HepG2 (cell line): ENCODE results near the gene COA3. TPM values are rescaled to one million over a fixed set of nuclear protein-coding genes. Genes with fewer than 3 reads are reported as not detected.

ENCODE experiments used
- AHDC1 ChIP-seq: sonication (generic); formaldehyde crosslinking; IDR thresholded peaks from 2 replicates; pipeline ENCODE4 v1.5.1; 2020; ENCODE audit warnings: mild to moderate bottlenecking, missing genetic modification reagents, borderline replicate concordance
- CSRNP2 ChIP-seq: sonication (generic); formaldehyde crosslinking; conservative IDR thresholded peaks from 2 replicates; pipeline ENCODE4 v1.8.0; 2022; ENCODE audit warnings: low read depth, missing genetic modification reagents
- DZIP1 ChIP-seq: sonication (generic); formaldehyde crosslinking; IDR thresholded peaks from 2 replicates; pipeline ENCODE4 v1.5.0; 2020; ENCODE audit warnings: mild to moderate bottlenecking, missing genetic modification reagents
- NR2F6 ChIP-seq, 2 experiments: IDR thresholded peaks; 2 replicates each; pipeline ENCODE4 v1.6.1; 2016; ENCODE audit warnings: antibody characterized with exemption in 1 of 2, mild to moderate bottlenecking in 1 of 2
- ZNF766 ChIP-seq: sonication (generic); formaldehyde crosslinking; IDR thresholded peaks from 2 replicates; pipeline ENCODE4 v1.5.0; 2020; ENCODE audit warnings: missing genetic modification reagents, borderline replicate concordance
- ZNF841 ChIP-seq: sonication (generic); formaldehyde crosslinking; IDR thresholded peaks from 2 replicates; pipeline ENCODE4 v1.8.1; 2023; ENCODE audit warnings: missing genetic modification reagents, borderline replicate concordance
- polyA plus RNA-seq, 8 experiments: library from polyadenylated mRNA; depleted of rRNA in 3 of 8; stranded (reverse) in 7 of 8; unstranded in 1 of 8; fragments of >200 nt; fragmentation: Illumina TruSeq in 4 of 8; extraction: Trizol in 4 of 8; gene quantifications; 2 replicates each; pipeline versions ENCODE4 v1.2.1 to v1.2.3, GENCODE V29; 2011 to 2016; ENCODE audit warnings: low read depth in 4 of 8, missing spikeins in 1 of 8, mixed read lengths in 1 of 8; ENCODE audit not compliant: insufficient read depth in 1 of 8
- total RNA-seq, 5 experiments: library from RNA; depleted of rRNA; stranded (reverse); fragments of >200 nt; fragmentation: Illumina TruSeq; extraction: Trizol; gene quantifications; 2 replicates each; pipeline ENCODE4 v1.2.3, GENCODE V29; 2016; ENCODE audit warnings: low read depth in 1 of 5
- TF ChIP-seq, protein P1 (sequence below): sonication (generic); formaldehyde crosslinking; IDR thresholded peaks from 2 replicates; pipeline ENCODE4 v1.4.0; 2020; ENCODE audit warnings: missing genetic modification reagents
- TF ChIP-seq, protein P2 (sequence below): sonication (generic); formaldehyde crosslinking; conservative IDR thresholded peaks from 2 replicates; pipeline ENCODE4 v1.8.0; 2022; ENCODE audit warnings: missing genetic modification reagents

COA3 gene
- total and polyA plus RNA-seq, 2 of the 13 experiments (the other 11 are each of a cell fraction or from before 2014, with no cell fraction given): 133 to 202 TPM

- no peak; the same call in 1 of the 2 replicates for TF ChIP-seq AHDC1 (CRISPR knock-in tag)
- TF ChIP-seq, protein P1, sequence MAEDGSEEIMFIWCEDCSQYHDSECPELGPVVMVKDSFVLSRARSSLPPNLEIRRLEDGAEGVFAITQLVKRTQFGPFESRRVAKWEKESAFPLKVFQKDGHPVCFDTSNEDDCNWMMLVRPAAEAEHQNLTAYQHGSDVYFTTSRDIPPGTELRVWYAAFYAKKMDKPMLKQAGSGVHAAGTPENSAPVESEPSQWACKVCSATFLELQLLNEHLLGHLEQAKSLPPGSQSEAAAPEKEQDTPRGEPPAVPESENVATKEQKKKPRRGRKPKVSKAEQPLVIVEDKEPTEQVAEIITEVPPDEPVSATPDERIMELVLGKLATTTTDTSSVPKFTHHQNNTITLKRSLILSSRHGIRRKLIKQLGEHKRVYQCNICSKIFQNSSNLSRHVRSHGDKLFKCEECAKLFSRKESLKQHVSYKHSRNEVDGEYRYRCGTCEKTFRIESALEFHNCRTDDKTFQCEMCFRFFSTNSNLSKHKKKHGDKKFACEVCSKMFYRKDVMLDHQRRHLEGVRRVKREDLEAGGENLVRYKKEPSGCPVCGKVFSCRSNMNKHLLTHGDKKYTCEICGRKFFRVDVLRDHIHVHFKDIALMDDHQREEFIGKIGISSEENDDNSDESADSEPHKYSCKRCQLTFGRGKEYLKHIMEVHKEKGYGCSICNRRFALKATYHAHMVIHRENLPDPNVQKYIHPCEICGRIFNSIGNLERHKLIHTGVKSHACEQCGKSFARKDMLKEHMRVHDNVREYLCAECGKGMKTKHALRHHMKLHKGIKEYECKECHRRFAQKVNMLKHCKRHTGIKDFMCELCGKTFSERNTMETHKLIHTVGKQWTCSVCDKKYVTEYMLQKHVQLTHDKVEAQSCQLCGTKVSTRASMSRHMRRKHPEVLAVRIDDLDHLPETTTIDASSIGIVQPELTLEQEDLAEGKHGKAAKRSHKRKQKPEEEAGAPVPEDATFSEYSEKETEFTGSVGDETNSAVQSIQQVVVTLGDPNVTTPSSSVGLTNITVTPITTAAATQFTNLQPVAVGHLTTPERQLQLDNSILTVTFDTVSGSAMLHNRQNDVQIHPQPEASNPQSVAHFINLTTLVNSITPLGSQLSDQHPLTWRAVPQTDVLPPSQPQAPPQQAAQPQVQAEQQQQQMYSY: peak; percentile 31; the same call in 1 of the 2 replicates
- TF ChIP-seq ZNF841: peak; percentile 67; the same call in 1 of the 2 replicates
- TF ChIP-seq ZNF766 (CRISPR knock-in tag): peak; percentile 90; the same call in 1 of the 2 replicates
- TF ChIP-seq, protein P2, sequence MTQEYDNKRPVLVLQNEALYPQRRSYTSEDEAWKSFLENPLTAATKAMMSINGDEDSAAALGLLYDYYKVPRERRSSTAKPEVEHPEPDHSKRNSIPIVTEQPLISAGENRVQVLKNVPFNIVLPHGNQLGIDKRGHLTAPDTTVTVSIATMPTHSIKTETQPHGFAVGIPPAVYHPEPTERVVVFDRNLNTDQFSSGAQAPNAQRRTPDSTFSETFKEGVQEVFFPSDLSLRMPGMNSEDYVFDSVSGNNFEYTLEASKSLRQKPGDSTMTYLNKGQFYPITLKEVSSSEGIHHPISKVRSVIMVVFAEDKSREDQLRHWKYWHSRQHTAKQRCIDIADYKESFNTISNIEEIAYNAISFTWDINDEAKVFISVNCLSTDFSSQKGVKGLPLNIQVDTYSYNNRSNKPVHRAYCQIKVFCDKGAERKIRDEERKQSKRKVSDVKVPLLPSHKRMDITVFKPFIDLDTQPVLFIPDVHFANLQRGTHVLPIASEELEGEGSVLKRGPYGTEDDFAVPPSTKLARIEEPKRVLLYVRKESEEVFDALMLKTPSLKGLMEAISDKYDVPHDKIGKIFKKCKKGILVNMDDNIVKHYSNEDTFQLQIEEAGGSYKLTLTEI (CRISPR knock-in tag): no peak
- no peak for TF ChIP-seq NR2F6 (IDR thresholded peaks at IDR 0.05)
- TF ChIP-seq NR2F6 (CRISPR knock-in tag; IDR thresholded peaks at IDR 0.05): peak; percentile 59; the same call in 1 of the 2 replicates
- TF ChIP-seq DZIP1: peak; percentile 98
- peak; percentile 66; the same call in 1 of the 2 replicates for TF ChIP-seq CSRNP2
Observed at GRCh38 chr17:42832934-42833766, 34.6 kb upstream of the COA3 start, which contains the start of gene PSME3 (continued).
